K562 (cell line): ENCODE results near the gene TUBD1. TPM values are rescaled to one million over a fixed set of nuclear protein-coding genes. Genes with fewer than 3 reads are reported as not detected.

Experiments used
- ARID3B ChIP-seq: fragments of 250-450 bp; sonication (Bioruptor Pico); IDR thresholded peaks from 2 replicates; pipeline ENCODE4 v1.4.0; 2020; ENCODE audit warnings: borderline replicate concordance
- BDP1 ChIP-seq: IDR thresholded peaks from 3 replicates; pipeline ENCODE4 v1.6.1; 2011; ENCODE audit not compliant: insufficient read length, insufficient read depth
- CHD2 ChIP-seq: IDR thresholded peaks from 2 replicates; pipeline ENCODE4 v1.6.1; 2011; ENCODE audit warnings: low read depth, low read length
- CREB3 ChIP-seq: fragments of 450-650 bp; conservative IDR thresholded peaks from 2 replicates; pipeline ENCODE4 v1.6.1; 2016; ENCODE audit warnings: missing genetic modification characterization, low read depth, mild to moderate bottlenecking, missing compliant biosample characterization, moderate library complexity
- ESRRB ChIP-seq: fragments of 250-450 bp; sonication (Bioruptor Pico); IDR thresholded peaks from 2 replicates; pipeline ENCODE4 v1.5.0; 2020; ENCODE audit warnings: mild to moderate bottlenecking, moderate library complexity, borderline replicate concordance
- GTF2A2 ChIP-seq: IDR thresholded peaks from 2 replicates; pipeline ENCODE4 v1.6.1; 2016; ENCODE audit warnings: mild to moderate bottlenecking, missing genetic modification characterization, missing compliant biosample characterization
- MAFF ChIP-seq: IDR thresholded peaks from 2 replicates; pipeline ENCODE4 v1.6.1; 2012; ENCODE audit warnings: low read length, improper control_type of control experiment
- MAFK ChIP-seq: IDR thresholded peaks from 2 replicates; pipeline ENCODE4 v1.6.1; 2011; ENCODE audit warnings: low read length, improper control_type of control experiment
- PHF21A ChIP-seq: fragments of 450-650 bp; IDR thresholded peaks from 2 replicates; pipeline ENCODE4 v1.6.1; 2017; ENCODE audit warnings: low read depth, borderline replicate concordance
- PHTF2 ChIP-seq: fragments of 250-450 bp; sonication (Bioruptor Pico); IDR thresholded peaks from 2 replicates; pipeline ENCODE4 v1.5.0; 2021; ENCODE audit warnings: mild to moderate bottlenecking
- RFX1 ChIP-seq: fragments of 450-650 bp; IDR thresholded peaks from 2 replicates; pipeline ENCODE4 v1.6.1; 2016; ENCODE audit warnings: mild to moderate bottlenecking, moderate library complexity
- STAT5B ChIP-seq: fragments of 250-450 bp; sonication (Bioruptor Pico); IDR thresholded peaks from 2 replicates; pipeline ENCODE4 v1.8.0; 2021; ENCODE audit warnings: mild to moderate bottlenecking, inconsistent platforms
- TAF7 ChIP-seq: fragments of 450-650 bp; IDR thresholded peaks from 2 replicates; pipeline ENCODE4 v1.6.1; 2016; ENCODE audit warnings: missing genetic modification characterization, missing compliant biosample characterization
- TFAP4 ChIP-seq: sonication (generic); formaldehyde crosslinking; IDR thresholded peaks from 2 replicates; pipeline ENCODE4 v1.8.0; 2022; ENCODE audit warnings: missing genetic modification reagents, mild to moderate bottlenecking, moderate library complexity, borderline replicate concordance
- ZNF165 ChIP-seq: fragments of 250-450 bp; sonication (Bioruptor Pico); IDR thresholded peaks from 2 replicates; pipeline ENCODE4 v1.4.0; 2020; ENCODE audit warnings: borderline replicate concordance
- ZNF3 ChIP-seq: fragments of 250-450 bp; sonication (Bioruptor Pico); IDR thresholded peaks from 2 replicates; pipeline ENCODE4 v1.5.0; 2021; ENCODE audit warnings: mild to moderate bottlenecking, moderate library complexity
- ZNF311 ChIP-seq: fragments of 250-450 bp; sonication (Bioruptor Pico); IDR thresholded peaks from 2 replicates; pipeline ENCODE4 v1.4.0; 2020; ENCODE audit warnings: mild to moderate bottlenecking, moderate library complexity
- ZNF551 ChIP-seq: fragments of 250-450 bp; sonication (Bioruptor Pico); IDR thresholded peaks from 2 replicates; pipeline ENCODE4 v1.5.0; 2021; ENCODE audit warnings: mild to moderate bottlenecking, moderate library complexity
- ZNF589 ChIP-seq: fragments of 200-800 bp; sonication (Bioruptor generic); IDR thresholded peaks from 2 replicates; pipeline ENCODE4 v1.6.1; 2016; ENCODE audit warnings: low read depth, missing genetic modification characterization, missing compliant biosample characterization
- ZNF740 ChIP-seq, 3 experiments: fragments of 200-800 bp in 1 of 3; sonication (Bioruptor generic) in 1 of 3; sonication (generic) in 1 of 3; formaldehyde crosslinking in 1 of 3; IDR thresholded peaks; 2 replicates each; pipeline versions ENCODE4 v1.6.1 to v1.8.0; 2016 to 2022; ENCODE audit warnings: mild to moderate bottlenecking in 2 of 3, missing compliant biosample characterization in 2 of 3, missing genetic modification characterization in 2 of 3, missing genetic modification reagents in 1 of 3
- ZNF766 ChIP-seq: fragments of 200-800 bp; sonication (Bioruptor generic); conservative IDR thresholded peaks from 2 replicates; pipeline ENCODE4 v1.6.1; 2016; ENCODE audit warnings: missing genetic modification characterization, missing compliant biosample characterization
- ZSCAN29 ChIP-seq: fragments of 450-650 bp; IDR thresholded peaks from 2 replicates; pipeline ENCODE4 v1.6.1; 2017
- polyA plus RNA-seq, 8 experiments: library from polyadenylated mRNA; depleted of rRNA in 4 of 8; stranded (reverse) in 5 of 8; unstranded in 3 of 8; fragments of >200 nt; fragmentation: Nextera tagmentation in 2 of 8; fragmentation: Illumina TruSeq in 1 of 8; extraction: Ambion mirVana in 2 of 8; extraction: Trizol in 1 of 8; gene quantifications; 2 replicates each; pipeline versions ENCODE4 v1.2.1 to v1.2.3, GENCODE V29; 2011 to 2014; ENCODE audit warnings: inconsistent platforms in 1 of 8, missing spikeins in 1 of 8
- total RNA-seq, 7 experiments: library from RNA; depleted of rRNA in 6 of 7; stranded (reverse); fragments of >200 nt in 6 of 7; fragmentation: Illumina TruSeq in 2 of 7; extraction: Trizol in 2 of 7; gene quantifications; 2 replicates each; pipeline versions ENCODE4 v1.2.1 to v1.2.3, GENCODE V29; 2011 to 2021; ENCODE audit warnings: low replicate concordance in 1 of 7

Gene TUBD1
- total and polyA plus RNA-seq, 9 of the 15 experiments (the other 6 are each of a cell fraction or from before 2014, with no cell fraction given) = 10.8 to 35.3 (median 17.9) TPM

- TF ChIP-seq CREB3 (tag) (no peak; the same call in 1 of the 2 replicates), BDP1 (no peak), ZNF589 (0 out of 2 replicates have a peak, but pooled peaks have one; percentile 5), GTF2A2 (0 out of 2 replicates have a peak, but pooled peaks have one; percentile 14), ZNF3 (CRISPR knock-in tag) (no peak; the same call in 1 of the 2 replicates), ZNF766 (CRISPR knock-in tag) (no peak), ZNF311 (no peak), ZNF551 (CRISPR knock-in tag) (peak; percentile 94; the same call in 1 of the 2 replicates), PHF21A (0 out of 2 replicates have a peak, but pooled peaks have one; percentile 11), ARID3B (CRISPR knock-in tag) (no peak), RFX1 (no peak), ZSCAN29 (no peak), ESRRB (CRISPR knock-in tag) (peak; percentile 96), ZNF165 (CRISPR knock-in tag) (no peak), STAT5B (CRISPR knock-in tag) (no peak), ZNF740 (CRISPR knock-in tag; IDR thresholded peaks at IDR 0.05) (no peak), ZNF740 (tag; IDR thresholded peaks at IDR 0.05) (no peak), MAFF (0 out of 2 replicates have a peak, but pooled peaks have one; percentile 1), MAFK (no peak), TFAP4 (CRISPR knock-in tag) (peak; percentile 35; the same call in 1 of the 2 replicates), PHTF2 (0 out of 2 replicates have a peak, but pooled peaks have one; percentile 61), CHD2 (peak; percentile 50; the same call in 1 of the 2 replicates), TAF7 (no peak)
Observed at GRCh38 chr17:59842901-59843652, 49.7 kb downstream of the TUBD1 start (continued).
